Measurements from ENCODE around the gene PTH2. TPM values are rescaled to one million over a fixed set of nuclear protein-coding genes. Genes with fewer than 3 reads are reported as not detected.

The PTH2 gene
- total and polyA plus RNA-seq, 9 donors: not detected

- no peak for TF ChIP-seq EP300 (IDR thresholded peaks at IDR 0.05)
- no peak for TF ChIP-seq CTCF (IDR thresholded peaks at IDR 0.05)
- TF ChIP-seq POLR2A (IDR thresholded peaks at IDR 0.05): no peak
- peaks cover 11% of the 10 kb centered on the region for H3K27me3 ChIP-seq
- DNase-seq: no peak
- no peak overlapping the region for H3K27ac ChIP-seq
- H3K4me3 ChIP-seq: no peak overlapping the region
- no peaks in the 10 kb centered on the region for H3K9me3 ChIP-seq
- peaks cover 1% of the 10 kb centered on the region for H3K4me1 ChIP-seq (ENCODE audit: insufficient read depth)
- no peaks in the 10 kb centered on the region for H3K36me3 ChIP-seq
- 2 to 4% (median 3%) methylated on average over 30 of the region's 30 CpGs for WGBS, 3 donors
- intact Hi-C loops (cut with DNase I): no loop called here
These were observed 2.8 kb upstream of the PTH2 start for GRCh38 chr19:49425922-49426592.

- intact Hi-C loops (cut with DNase I): no loop called here
- Histone ChIP-seq H3K36me3 (no peaks in the 10 kb centered on the region), H3K27me3 (peaks cover 9% of the 10 kb centered on the region), H3K27ac (no peak within 1 kb of the TSS), H3K9me3 (no peaks in the 10 kb centered on the region), H3K4me3 (no peak within 1 kb of the TSS), H3K4me1 (ENCODE audit: insufficient read depth) (peaks cover 1% of the 10 kb centered on the region)
- DNase-seq: no peak
- WGBS, 3 donors: 52 to 62% (median 61%) methylated on average over 7 of the region's 7 CpGs
- TF ChIP-seq POLR2A (IDR thresholded peaks at IDR 0.05): no peak
These were observed 1.9 kb upstream of the PTH2 start, which contains the start of gene GFY for GRCh38 chr19:49425178-49425577. Gene GFY, plus strand, starts transcription at chr19:49425388. Its CDS starts 1,043 bp downstream, at chr19:49426431.

GRCh38 chr19:49423985-49424303 lies 703 bp upstream of the PTH2 start:
- intact Hi-C loops (cut with DNase I): no loop called here
- no peak for DNase-seq
- no peak overlapping the region for H3K4me3 ChIP-seq
- no peaks in the 10 kb centered on the region for H3K9me3 ChIP-seq
- 6 to 9% (median 8%) methylated on average over 3 of the region's 3 CpGs for WGBS, 3 donors
- H3K27ac ChIP-seq: no peak overlapping the region
- peaks cover 1% of the 10 kb centered on the region for H3K4me1 ChIP-seq (ENCODE audit: insufficient read depth)
- TF ChIP-seq EP300 (IDR thresholded peaks at IDR 0.05) (no peak), CTCF (IDR thresholded peaks at IDR 0.05) (no peak), POLR2A (IDR thresholded peaks at IDR 0.05) (no peak)
- peaks cover 9% of the 10 kb centered on the region for H3K27me3 ChIP-seq
- H3K36me3 ChIP-seq: no peaks in the 10 kb centered on the region

- peaks cover 9% of the 10 kb centered on the region for H3K27me3 ChIP-seq
- no peaks in the 10 kb centered on the region for H3K4me1 ChIP-seq (ENCODE audit: insufficient read depth)
- TF ChIP-seq CTCF (IDR thresholded peaks at IDR 0.05): no peak
- no peak for TF ChIP-seq POLR2A (IDR thresholded peaks at IDR 0.05)
- no peak overlapping the region for H3K4me3 ChIP-seq
- 2 to 3% (median 2%) methylated on average over 34 to 58 of the region's 58 CpGs for WGBS, 3 donors
- H3K36me3 ChIP-seq: no peaks in the 10 kb centered on the region
- no peaks in the 10 kb centered on the region for H3K9me3 ChIP-seq
- H3K27ac ChIP-seq: no peak overlapping the region
- intact Hi-C loops (cut with DNase I): no loop called here
- DNase-seq: no peak
These were observed 702 bp downstream of the PTH2 start for GRCh38 chr19:49422407-49423070.

- Histone ChIP-seq H3K4me3 (no peak overlapping the region), H3K27ac (no peak overlapping the region), H3K27me3 (peaks cover 9% of the 10 kb centered on the region), H3K9me3 (no peaks in the 10 kb centered on the region), H3K4me1 (ENCODE audit: insufficient read depth) (no peaks in the 10 kb centered on the region), H3K36me3 (no peaks in the 10 kb centered on the region)
- intact Hi-C loops (cut with DNase I): no loop called here
- TF ChIP-seq POLR2A (IDR thresholded peaks at IDR 0.05) (no peak), EP300 (IDR thresholded peaks at IDR 0.05) (no peak), CTCF (IDR thresholded peaks at IDR 0.05) (no peak)
- DNase-seq: no peak
- 12 to 18% (median 16%) methylated on average over 3 of the region's 3 CpGs for WGBS, 3 donors
These were observed 1.4 kb downstream of the PTH2 start for GRCh38 chr19:49421878-49422202.
